IPS DF 4.7 (cell line): ENCODE data around the gene KIFAP3.
"Not testable (repeated sequence)": the region's sequence is repeated elsewhere in the genome, so short reads cannot be mapped to it uniquely, and the experiment has no call there.

Experiments
- DNase-seq: peaks from one replicate; pipeline ENCODE4 v3.0.0-alpha.2; 2013; ENCODE audit warnings: low spot score; ENCODE audit errors: extremely low read depth

The KIFAP3 gene

GRCh38 chr1:170063109-170063826 is 11.2 kb downstream of the KIFAP3 start:
- DNase-seq = no peak

DNA sequence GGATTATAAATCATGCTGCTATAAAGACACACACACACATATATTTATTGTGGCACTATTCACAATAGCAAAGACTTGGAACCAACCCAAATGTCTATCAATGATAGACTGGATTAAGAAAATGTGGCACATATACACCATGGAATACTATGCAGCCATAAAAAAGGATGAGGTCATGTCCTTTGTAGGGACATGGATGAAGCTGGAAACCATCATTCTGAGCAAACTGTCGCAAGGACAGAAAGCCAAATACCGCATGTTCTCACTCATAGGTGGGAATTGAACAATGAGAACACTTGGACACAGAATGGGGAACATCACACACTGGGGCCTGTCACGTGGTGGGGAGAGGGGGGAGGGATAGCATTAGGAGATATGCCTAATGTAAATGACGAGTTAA is 12.8 kb downstream of the KIFAP3 start:
- not testable (repeated sequence) for DNase-seq

- not testable (repeated sequence) for DNase-seq
Measured at GRCh38 chr1:170060015-170060520, 14.4 kb downstream of the KIFAP3 start.

- DNase-seq = no peak
Measured at GRCh38 chr1:170049176-170049800, 25.2 kb downstream of the KIFAP3 start.

- DNase-seq = no peak
Measured at GRCh38 chr1:170048515-170048914, 26.0 kb downstream of the KIFAP3 start.

- no peak for DNase-seq
Measured at GRCh38 chr1:170044187-170044586, 30.3 kb downstream of the KIFAP3 start.

GRCh38 chr1:170041423-170042192 is 32.9 kb downstream of the KIFAP3 start:
- no peak for DNase-seq

DNA sequence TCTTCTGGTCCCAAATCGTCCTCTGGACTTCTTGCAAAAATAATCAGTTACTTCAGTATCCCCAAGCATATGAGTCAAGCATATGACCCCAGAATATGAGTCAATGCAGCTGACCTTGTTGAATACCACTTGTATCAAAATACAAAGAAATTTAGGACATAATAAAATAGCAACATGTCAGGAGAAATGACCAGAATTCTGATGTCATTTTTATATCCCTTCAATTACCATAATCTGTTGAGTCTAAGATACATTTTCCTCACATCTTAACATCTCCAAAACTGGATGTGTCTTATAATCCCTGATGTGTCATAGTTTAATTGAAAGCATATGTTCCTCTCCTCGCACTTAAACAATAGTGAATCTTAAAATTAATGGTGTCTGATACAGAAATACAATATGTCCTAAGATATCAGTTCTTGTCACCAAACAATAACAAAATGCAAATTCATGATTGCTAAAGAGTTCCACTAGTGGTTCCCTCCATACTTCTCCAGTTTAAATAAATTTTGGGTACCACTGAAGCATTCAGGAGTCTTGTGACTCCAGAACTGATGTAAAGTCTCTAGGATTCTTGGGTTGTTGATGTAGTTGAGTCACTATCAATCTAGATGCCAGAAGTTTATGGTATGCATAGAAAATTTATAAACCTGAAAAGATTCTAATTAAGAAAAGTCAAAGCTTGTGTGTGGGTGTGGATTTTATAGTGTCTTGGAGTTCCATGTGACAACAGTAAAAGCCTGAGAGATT is 41.8 kb downstream of the KIFAP3 start:
- DNase-seq = no peak

- DNase-seq = no peak
Measured at GRCh38 chr1:170030212-170030611, 44.3 kb downstream of the KIFAP3 start.

GRCh38 chr1:170027760-170028159 is 46.7 kb downstream of the KIFAP3 start:
- no peak for DNase-seq

DNA sequence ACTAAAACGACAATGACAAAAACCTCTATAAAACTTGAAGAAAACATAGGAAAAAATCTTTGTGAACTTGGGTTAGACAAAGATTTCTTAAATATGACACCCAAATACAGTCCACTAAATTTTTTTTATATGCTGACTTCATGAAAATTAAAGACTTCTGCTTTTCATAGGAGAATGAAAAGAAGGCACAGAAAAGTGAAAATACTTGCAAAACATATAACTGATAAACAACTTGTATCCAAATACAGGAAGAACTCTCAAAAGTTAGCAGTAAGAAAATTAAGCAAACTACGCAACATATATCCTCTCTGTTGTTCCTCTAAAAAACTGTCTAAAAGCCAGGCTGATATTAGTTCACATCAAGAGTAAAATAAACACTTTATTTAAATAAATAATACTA is 53.6 kb downstream of the KIFAP3 start:
- DNase-seq = no peak

DNA sequence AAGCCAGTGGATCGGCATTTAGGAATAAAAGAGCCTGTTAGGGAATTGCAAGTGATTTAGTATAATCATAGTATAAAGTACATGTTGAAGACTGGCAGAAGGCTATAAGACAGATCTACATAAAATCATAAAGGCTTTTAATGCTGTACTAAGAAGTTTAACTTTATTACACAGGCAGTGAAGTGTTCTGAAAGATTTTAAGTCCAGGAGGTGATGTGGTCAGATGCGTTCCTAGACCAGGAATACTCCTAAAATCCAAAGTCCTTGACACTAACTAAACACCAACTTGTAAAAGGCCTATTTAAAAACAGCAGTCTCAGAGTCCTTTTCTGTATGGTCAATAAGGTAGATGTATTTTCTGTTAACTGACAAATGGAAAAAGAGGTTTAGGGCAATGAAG is 57.0 kb downstream of the KIFAP3 start:
- no peak for DNase-seq

DNA sequence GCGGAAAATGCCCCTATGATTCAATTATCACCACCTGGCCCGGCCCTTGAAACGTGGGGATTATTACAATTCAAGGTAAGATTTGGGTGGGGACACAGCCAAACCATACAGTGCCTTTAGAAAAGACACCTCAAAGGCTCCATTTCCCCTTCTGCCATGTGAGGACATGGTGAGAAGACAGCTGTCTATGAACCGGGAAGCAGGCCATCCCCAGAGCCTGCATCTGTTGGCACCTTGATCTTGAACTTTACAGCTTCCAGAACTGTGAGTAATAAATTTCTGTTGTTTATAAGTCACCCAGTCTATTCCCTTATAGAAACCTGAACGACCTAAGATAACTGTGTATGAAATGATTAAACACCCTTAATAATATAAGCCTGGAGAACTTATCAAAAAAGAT is 61.6 kb downstream of the KIFAP3 start:
- DNase-seq = no peak

DNA sequence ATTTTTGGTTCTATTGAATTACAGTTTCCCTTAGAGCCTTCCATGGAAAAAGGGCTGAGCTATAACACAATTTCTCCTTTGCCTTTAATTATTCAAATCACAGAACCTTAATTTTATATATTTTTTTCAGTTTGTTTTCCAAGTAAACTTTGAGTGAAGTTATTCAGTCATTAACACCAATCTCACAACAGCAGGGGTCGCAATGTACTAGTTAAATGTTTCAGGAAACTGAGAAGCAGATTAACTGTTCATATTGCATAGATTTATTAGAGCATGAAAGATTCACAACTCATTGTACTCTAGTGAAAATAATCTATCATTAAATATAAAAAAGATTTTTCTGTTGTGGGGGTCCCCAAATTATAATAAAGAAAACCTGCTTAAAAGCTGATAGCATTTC is 64.1 kb downstream of the KIFAP3 start:
- DNase-seq = no peak

- DNase-seq = no peak
Measured at GRCh38 chr1:170009551-170009950, 64.9 kb downstream of the KIFAP3 start.

GRCh38 chr1:170008745-170009144 is 65.8 kb downstream of the KIFAP3 start:
- DNase-seq = not testable (repeated sequence)

DNA sequence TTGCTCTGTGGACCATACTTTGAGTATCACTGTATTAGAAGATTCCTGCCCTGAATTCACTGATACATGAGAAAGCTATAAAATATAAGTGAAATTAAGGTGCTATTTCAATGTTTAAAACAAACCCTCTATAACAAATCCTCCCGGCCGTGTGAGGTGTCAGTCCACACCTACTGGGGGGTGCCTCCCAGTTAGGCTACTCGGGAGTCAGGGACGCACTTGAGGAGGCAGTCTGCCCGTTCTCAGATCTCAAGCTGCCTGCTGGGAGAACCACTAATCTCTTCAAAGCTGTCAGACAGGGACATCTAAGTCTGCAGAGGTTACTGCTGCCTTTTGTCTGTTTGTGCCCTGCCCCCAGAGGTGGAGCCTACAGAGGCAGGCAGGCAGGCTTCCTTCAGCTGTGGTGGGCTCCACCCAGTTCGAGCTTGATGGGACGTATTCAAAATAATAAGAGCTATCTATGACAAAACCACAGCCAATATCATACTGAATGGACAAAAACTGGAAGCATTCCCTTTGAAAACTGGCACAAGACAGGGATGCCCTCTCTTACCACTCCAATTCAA is 71.1 kb downstream of the KIFAP3 start:
- not testable (repeated sequence) for DNase-seq

DNA sequence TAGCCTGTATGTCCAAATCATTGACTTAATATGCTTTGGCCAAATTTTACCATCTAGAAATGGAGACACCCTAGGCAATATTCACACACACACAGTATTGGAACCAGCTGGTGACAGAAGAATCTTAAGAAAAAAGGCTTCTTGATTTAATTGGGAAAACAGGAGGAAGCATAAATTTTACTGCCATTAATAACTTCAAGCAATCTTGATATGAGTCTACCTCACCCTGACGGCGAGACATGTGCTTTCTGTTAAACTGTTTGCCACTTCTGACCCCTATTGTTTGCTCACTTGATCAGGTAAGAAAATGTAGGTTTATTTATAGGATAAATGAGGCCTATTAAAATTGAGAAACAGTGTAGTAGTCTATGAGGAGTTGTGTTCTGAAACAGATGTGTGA is 73.2 kb downstream of the KIFAP3 start:
- DNase-seq = no peak

- no peak for DNase-seq
Measured at GRCh38 chr1:169999761-170000160, 74.7 kb downstream of the KIFAP3 start.

DNA sequence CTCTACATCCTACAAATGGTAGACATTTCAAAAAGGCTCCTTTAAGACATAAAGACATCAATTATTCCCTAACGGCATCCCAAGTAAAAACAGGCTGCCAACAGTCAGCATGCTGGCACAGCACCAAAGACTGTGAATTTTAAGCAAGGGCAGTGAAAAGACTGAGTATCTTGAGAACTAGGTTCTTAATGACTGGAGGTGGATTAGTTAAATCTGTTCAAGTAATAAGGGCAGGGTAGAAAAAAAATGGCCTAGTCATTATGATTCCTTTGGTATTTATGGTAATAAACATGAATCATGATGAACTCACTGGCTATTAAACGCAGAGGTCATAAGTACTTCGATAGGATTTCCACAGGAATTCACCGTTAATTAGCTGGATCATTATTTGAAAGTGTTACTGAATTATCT is 75.2 kb downstream of the KIFAP3 start:
- DNase-seq = no peak

DNA sequence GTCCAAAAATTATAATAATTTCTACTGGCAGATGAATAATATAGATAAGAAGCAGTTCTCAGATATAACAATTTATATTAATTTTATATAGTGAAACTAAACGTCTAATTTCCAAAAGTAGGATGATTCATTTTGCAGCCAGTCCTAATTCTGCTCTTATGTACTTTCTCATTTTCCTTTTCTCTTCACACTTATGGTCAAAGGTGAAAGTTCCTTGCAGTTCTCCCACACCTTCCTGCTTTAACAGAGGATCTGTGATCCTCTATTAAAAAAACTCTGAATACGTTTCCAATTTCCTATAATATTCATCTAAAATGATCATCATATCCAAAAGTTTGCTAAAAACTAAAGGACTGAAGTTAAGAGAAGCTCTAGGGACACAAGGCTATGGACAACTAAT is 78.5 kb downstream of the KIFAP3 start:
- no peak for DNase-seq
